ENCODE measurements around the gene MCM6. TPM values are rescaled to one million over a fixed set of nuclear protein-coding genes. Genes with fewer than 3 reads are reported as not detected.
A peak's percentile ranks its signal among the peaks of the same experiment; 100 is the strongest.
"Not testable (repeated sequence)": the region's sequence is repeated elsewhere in the genome, so short reads cannot be mapped to it uniquely, and the experiment has no call there.

The MCM6 gene
- polyA plus RNA-seq, 3 donors: 70.4 to 76.7 (median 75.8) TPM

GRCh38 chr2:135825131-135825530 is 51.1 kb downstream of the MCM6 start:
- no peak for DNase-seq (ENCODE audit: low read depth in 3 of 3, low spot score in 2 of 3)

GRCh38 chr2:135822855-135823254 is 53.4 kb downstream of the MCM6 start:
- DNase-seq (ENCODE audit: low read depth in 3 of 3, low spot score in 2 of 3): no peak

- DNase-seq (ENCODE audit: low read depth in 3 of 3, low spot score in 2 of 3): no peak
These were observed 55.1 kb downstream of the MCM6 start for GRCh38 chr2:135821190-135821589.

DNA sequence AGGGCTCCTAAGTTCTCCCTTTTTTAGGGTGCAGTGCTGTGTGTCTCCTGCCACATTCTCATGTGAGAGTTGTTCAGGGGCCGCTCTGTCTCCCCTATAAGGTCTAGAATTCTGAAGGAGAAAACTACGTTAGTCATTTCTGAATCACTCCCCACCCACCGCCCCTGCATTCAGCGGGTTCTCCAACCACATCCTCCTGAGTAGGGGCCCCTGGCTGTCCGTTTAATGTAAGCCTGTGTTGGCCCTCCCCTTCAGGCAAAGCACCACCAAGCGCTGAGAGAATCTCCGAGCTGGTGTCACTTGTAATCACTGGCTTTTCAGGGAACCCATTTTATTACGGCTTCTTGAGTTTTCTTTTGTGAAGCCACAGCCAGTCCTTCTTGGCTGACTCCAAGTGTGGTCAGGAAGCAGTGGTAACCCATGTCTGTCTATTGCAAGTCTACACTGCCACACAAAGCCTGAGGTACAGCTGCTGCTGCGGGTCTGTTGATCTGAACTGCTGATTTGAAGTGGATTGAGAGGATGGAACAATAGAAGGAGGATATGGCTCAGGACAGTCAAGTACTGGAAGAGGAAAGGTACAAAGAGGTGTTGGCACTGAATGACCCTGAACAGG is 56.1 kb downstream of the MCM6 start:
- no peak for DNase-seq (ENCODE audit: low read depth in 3 of 3, low spot score in 2 of 3)

DNA sequence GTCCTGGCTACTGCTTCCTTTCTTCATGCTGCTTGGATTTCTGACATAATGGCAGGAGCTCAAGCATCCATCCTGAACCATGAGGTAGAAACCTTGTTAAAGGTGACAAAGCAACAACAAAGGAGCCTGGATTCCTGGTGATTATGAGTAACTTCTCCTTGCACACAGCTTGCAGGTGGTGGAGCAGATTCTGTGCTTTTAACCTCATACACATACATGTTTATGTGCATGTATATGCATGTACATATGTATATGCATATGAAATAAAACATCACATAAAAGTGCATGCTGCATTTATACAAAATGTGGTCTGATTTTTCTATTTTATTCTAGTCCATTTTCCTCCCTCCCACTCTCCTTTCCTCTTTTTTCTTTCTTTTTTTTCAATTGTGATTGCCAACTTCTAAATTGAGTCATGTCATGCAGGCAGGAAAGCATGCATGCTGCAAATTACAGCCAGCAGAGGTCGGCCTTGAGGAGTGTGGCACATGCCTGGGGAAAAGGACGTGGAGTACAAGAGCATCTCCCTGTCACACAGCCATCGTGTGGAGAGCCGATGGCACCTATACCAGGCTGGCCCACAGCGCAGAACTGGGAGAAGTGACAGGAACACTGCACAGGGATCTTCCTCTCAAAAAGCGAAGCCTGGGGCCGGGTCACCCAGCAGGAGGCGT is 57.2 kb downstream of the MCM6 start:
- no peak for DNase-seq (ENCODE audit: low read depth in 3 of 3, low spot score in 2 of 3)

DNA sequence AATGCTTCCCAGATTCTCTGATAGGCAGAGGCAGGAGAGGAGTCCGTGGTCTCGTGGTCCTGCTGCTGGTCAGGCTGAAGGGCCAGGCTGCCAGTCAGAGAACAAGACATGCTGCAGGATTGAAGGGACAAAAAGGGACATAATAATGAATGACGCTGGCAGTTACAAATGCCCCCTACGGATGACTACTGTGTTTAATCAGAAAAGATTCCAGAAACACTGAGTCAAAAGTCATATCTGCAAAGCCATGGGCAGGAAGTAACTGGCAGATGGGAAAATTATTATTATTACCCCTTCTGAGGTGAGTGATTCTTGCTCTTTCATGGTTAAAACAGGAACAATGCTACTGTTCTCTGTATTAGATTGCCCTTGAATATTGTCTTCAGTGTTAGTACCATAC is 58.3 kb downstream of the MCM6 start:
- no peak for DNase-seq (ENCODE audit: low read depth in 3 of 3, low spot score in 2 of 3)

DNA sequence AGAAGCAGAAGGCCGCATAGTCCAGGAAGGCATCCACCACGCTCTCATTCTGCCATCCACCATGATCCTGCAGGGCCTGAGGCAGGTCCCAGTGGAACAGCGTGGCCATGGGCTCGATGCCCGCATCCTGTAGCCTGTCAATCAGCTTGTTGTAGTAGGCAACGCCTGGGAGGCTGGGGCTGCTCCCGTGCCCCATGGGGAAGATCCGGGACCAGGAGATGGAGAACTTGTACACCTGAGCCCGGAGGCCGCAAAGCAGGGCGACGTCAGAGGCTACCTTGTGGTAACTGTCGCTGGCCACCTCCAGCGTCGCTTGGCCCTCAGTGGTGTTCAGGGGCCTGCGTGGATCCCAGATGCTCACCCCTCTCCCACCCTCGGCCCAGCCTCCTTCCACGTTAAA is 58.8 kb downstream of the MCM6 start:
- no peak for DNase-seq (ENCODE audit: low read depth in 3 of 3, low spot score in 2 of 3)

- no peak for DNase-seq (ENCODE audit: low read depth in 3 of 3, low spot score in 2 of 3)
These were observed 61.0 kb downstream of the MCM6 start for GRCh38 chr2:135815269-135815668.

DNA sequence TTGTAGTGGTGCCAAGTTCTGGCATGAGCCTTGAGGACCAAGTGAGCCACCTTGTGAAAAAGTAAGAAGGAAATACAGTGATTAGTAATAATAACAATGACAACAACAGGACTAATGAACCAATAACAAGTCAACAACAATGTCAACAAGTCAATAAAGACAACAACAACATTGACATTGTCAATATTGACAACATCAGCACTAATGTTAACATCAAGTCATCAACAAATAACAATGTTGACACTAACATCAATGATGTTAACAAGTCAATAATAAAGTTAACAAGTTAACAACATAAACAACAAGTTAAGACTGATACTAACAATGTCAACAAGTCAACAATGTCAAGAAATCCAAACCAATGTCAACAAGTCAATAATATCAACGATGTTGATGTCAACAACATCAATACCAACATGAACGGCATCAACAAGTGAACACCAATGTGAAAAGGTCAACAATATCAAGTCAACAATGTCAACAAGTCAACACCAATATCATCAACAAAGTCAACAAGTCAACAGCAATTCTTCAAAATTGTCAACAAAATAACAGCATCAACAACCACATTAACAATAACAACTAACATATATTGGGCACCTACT is 63.2 kb downstream of the MCM6 start:
- no peak for DNase-seq (ENCODE audit: low read depth in 3 of 3, low spot score in 2 of 3)

GRCh38 chr2:135807874-135808273 is 68.4 kb downstream of the MCM6 start:
- DNase-seq (ENCODE audit: low read depth in 3 of 3, low spot score in 2 of 3): not testable (repeated sequence)

GRCh38 chr2:135803278-135803677 is 73.0 kb downstream of the MCM6 start:
- no peak for DNase-seq (ENCODE audit: low read depth in 3 of 3, low spot score in 2 of 3)

DNA sequence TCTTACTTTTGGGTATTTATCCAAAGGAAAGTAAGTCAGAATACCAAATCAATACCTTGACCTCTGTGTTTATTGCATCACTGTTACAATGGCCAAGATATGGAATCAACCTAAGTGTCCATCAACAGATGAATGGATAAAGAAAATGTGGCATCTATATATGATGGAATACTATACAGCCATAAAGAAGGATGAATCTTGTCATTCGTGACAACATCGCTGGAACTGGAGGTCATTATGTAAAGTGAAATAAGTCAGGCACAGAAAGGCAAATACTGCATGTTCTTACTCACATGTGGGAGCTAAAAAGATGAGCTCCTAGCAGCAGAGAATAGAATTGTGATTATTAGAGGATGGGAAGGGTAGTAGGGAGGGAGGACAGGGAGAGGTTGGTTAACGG is 73.9 kb downstream of the MCM6 start:
- no peak for DNase-seq (ENCODE audit: low read depth in 3 of 3, low spot score in 2 of 3)

GRCh38 chr2:135800513-135801460 is 75.5 kb downstream of the MCM6 start:
- no peak for DNase-seq (ENCODE audit: low read depth in 3 of 3, low spot score in 2 of 3)

GRCh38 chr2:135799738-135800137 is 76.5 kb downstream of the MCM6 start:
- DNase-seq (ENCODE audit: low read depth in 3 of 3, low spot score in 2 of 3): no peak

DNA sequence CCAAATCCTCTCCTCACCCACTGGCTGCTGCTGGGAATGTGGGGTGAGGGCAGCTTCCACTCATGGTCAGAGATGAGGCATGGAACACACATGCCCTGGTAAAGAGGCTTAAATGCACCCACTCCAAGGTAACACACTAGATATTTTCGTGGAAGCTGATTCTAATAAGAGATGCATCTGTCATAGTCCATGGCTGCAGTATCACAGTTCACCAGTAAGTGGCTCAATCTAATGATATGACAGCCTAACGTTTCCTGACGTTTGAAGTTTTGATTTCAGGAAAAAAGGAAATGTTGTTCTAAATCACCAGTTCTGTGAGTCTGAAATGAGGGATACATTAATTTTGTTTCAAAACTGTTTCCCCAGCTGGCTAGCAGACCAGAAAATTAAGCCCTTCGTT is 77.5 kb downstream of the MCM6 start:
- DNase-seq (ENCODE audit: low read depth in 3 of 3, low spot score in 2 of 3): no peak

GRCh38 chr2:135798275-135798705 is 78.0 kb downstream of the MCM6 start:
- no peak for DNase-seq (ENCODE audit: low read depth in 3 of 3, low spot score in 2 of 3)

- DNase-seq (ENCODE audit: low read depth in 3 of 3, low spot score in 2 of 3): peak in 2 of 3 donors; percentile 26 to 29
These were observed 78.6 kb downstream of the MCM6 start for GRCh38 chr2:135797497-135798274.

DNA sequence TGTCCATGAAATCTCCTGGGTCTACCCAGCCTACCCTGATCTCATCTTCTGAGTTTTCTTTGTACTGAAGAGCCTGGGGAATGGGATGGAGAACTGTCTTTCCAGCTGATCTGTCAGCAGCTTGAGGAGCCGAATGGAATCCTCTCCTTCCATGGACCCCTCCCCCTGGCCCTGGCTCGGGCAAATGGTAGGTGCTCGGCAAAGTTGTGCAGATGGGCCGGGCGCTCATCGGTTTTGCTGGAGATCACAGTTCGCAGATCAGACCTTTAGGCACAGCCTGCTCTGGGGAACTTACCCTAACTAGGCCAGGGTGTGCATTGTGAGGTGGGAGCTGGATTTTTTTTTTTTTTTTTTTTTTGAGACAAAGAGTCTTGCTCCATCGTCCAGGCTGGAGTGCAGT is 79.6 kb downstream of the MCM6 start:
- DNase-seq (ENCODE audit: low read depth in 3 of 3, low spot score in 2 of 3): no peak

- DNase-seq (ENCODE audit: low read depth in 3 of 3, low spot score in 2 of 3): not testable (repeated sequence)
These were observed 80.6 kb downstream of the MCM6 start for GRCh38 chr2:135795641-135796040.

DNA sequence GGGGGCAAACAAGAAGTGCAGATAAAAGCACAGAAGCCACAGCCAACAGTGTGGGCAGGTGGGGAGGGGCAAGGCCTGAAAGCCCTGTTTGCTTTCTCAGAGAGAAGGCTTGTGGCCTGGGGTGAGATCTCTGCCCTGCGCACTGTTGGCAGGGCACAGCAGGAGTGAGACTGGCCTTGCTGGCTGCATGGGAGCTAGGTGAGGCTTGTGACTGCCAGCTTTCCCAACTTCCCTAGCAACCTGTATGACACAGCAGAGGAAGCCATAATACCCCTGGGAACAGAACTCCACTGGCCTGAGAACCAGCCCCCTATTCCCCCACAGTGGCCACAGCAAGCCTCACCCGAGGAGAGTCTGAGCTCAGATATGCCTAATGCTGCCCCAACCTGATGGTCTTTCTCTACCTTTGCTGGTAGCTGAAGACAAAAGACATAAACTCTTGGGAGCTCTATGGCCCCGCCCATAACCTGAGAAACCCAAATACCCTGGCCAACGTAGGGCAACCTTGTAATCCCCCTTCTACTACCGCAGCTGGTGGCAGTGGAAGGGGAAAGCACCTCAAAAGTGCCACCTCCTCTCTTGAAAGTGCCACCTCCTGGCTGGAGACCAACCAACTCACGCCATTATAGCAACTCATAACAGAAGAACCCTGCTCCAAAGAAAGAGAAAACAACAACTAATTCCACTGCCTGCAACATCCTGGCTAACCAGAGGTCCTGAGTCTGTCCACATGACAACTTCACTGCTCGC is 83.7 kb downstream of the MCM6 start:
- DNase-seq (ENCODE audit: low read depth in 3 of 3, low spot score in 2 of 3): no peak

All from right renal cortex interstitium (tissue), 3 donors.